GM10266 (cell line): ENCODE data around the gene MEGF9.
A peak's percentile ranks its signal among the peaks of the same experiment; 100 is the strongest.

ENCODE experiments used
- DNase-seq: peaks from one replicate; pipeline ENCODE4 v3.0.0; 2012; ENCODE audit errors: extremely low spot score
- TF ChIP-seq, protein P1 (sequence below): IDR thresholded peaks from 2 replicates; pipeline ENCODE4 v1.5.1; 2012; ENCODE audit warnings: mild to moderate bottlenecking, low read depth; ENCODE audit not compliant: control insufficient read depth, insufficient read depth; ENCODE audit errors: missing control alignments

The MEGF9 gene

DNA sequence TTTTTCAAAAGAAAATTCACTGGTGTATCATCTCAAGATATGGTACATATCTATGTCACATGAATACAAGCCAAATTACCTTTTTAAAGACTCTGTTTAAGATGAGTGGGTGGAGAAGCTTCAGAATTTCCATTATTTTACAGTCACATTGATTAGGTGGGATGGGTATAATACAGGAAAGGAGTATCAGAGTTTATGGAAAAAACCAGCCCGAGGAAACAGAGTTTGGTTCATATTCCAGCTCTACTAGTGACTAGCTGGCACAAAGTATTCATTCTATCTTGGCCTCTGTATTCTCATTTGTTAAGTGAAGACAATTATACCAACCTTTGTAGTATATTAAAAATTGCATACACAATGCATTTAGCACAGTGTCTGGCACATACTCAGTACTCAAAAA is 87.8 kb downstream of the MEGF9 start:
- DNase-seq: no peak
- TF ChIP-seq, protein P1, sequence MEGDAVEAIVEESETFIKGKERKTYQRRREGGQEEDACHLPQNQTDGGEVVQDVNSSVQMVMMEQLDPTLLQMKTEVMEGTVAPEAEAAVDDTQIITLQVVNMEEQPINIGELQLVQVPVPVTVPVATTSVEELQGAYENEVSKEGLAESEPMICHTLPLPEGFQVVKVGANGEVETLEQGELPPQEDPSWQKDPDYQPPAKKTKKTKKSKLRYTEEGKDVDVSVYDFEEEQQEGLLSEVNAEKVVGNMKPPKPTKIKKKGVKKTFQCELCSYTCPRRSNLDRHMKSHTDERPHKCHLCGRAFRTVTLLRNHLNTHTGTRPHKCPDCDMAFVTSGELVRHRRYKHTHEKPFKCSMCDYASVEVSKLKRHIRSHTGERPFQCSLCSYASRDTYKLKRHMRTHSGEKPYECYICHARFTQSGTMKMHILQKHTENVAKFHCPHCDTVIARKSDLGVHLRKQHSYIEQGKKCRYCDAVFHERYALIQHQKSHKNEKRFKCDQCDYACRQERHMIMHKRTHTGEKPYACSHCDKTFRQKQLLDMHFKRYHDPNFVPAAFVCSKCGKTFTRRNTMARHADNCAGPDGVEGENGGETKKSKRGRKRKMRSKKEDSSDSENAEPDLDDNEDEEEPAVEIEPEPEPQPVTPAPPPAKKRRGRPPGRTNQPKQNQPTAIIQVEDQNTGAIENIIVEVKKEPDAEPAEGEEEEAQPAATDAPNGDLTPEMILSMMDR: no peak

DNA sequence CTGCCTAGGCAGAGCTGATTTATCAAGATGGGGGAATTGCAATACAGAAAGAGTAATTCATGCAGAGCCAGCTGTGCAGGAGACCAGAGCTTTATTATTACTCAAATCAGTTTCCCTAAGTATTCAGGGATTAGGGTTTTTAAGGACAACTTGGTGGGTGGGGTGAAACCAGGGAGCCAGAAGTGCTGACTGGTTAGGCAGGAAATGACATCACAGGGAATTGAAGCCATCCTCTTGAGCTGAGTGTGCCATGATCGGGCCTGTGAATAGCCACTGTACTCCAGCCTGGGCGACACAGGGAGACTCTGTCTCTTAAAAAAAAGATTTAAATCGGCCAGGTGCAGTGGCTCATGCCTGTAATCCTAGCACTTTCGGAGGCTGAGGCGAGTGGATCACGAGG is 89.0 kb downstream of the MEGF9 start:
- TF ChIP-seq, protein P1: no peak
- no peak for DNase-seq

DNA sequence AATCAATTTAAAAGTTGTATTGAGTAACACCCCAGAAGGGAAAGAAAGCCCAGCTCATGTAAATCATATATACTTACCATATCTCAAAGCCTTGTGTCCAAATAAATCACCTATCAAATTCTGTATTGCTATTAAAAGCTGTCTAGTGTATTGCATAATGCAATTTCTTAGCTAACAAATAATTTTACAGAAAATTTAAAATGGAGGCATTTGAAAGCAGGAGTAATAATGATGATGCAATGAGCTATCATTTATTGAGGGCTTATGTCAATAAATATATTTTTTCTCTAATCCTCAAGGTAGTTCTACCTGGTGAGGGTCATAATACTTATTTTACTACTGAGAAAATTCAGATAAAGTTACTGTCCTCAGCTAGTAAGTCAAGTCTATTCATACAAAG is 91.5 kb downstream of the MEGF9 start:
- TF ChIP-seq, protein P1: no peak
- DNase-seq: no peak

DNA sequence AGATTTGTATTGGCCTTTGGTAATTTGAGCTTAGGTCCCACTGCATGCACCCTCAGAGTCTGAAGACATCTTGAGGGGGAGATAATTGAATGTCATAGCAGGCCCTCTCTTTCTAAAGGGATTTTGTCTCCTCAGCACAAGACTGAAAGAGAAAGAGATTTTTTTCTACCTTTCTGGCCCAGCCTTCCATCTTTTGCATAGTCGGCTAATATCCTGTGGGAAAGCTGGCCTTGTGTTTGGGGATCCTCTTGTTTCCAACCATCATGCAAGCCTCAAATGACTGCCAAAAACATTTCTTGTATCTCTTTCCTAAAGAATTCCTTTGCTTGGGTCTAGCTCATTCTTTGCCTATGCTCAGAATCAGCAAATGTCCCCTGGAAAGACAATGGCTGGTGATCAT is 92.3 kb downstream of the MEGF9 start:
- TF ChIP-seq, protein P1: no peak

DNA sequence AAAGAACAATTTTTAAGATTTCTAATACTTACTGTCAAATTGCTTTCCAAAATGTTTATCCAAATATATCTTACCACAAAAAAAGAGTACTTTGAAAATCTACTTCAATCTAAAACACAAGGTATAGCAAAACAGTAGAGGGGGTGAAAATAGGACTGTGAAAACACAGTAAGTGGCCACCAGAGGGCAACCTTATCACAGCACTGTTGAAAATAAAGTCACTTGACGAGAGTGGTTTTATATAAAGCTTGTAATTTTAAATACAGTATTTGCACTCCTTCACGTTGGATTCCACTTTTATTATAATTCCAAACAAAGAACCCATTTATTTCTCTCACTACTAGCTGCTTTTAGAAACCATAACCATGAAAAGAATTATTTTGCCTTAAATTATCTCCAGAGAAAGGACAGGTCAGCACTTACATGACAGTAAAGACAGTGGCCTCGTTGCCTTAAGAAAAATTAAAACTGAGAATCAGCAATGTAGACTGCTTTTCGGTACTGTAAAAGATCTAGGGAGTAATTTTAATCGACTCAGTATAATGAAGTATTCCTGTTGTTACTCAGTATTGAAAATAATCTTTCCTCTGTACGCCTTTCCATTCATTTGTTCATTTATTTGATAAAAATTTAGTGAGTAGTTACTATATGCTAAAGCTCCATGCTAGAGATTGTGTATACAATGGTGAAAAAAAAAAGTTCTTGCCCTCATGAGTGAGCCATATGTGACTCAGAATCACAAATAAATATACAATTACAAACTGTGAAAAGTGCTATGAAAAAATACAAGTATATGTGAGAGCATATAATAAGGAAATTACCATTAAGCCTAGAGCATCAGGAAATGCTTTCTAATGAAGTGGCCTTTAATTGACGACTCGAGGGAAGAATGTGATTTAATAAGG is 94.3 kb downstream of the MEGF9 start:
- TF ChIP-seq, protein P1: peak; percentile 75

More for the DNA sequence above, 92.3 kb downstream of the MEGF9 start:
- DNase-seq: no peak

DNA sequence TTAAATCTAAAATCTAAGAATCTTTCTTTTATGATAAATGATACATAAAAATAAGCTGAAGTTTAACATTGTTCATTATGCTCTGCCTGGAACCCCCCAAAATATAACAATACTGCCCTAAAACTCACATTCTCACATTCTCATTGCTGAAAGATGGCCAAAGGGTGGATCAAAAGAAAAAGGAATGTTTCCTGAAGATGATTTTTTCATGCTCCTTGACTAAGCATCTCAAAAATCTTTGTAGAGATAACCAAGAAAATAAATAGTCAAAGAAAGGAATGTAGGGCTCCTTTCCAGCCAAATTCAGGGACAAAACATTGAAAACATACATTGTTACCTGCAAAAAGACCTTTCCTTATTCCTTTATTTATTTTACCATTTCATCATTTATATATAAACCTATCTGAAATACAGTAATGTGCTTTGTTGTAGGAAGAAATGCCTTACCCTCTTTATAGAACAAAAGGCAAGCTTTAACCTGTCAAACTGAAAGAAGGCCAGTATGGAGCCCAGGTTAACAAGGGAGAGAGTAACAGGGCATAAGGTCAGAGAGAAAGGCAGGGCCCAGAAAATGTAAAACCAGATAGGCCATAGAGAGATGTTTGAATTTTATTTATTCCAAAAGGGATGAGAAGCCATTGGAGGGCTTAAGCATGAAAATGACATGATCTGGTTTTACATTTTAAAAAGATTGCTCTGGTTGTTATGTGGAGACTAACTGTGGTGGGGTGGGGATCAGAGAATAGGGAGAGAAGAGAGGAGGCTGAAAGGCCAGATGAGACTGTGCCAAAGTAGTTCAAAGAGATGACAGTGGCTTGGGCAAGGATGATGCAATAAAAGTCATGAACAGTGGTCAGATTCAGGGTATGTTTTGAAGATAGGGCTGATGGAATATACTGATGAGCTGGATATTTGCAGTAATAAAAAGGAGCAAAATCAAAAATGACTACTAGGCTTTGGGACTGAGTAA is 97.0 kb downstream of the MEGF9 start:
- TF ChIP-seq, protein P1: no peak
- no peak for DNase-seq

More for the DNA sequence above, 94.3 kb downstream of the MEGF9 start:
- DNase-seq: peak; percentile 62
